KBM-7 (cell line): ENCODE data around the gene TMEM40.

Experiments
- DNase-seq: peaks from one replicate; pipeline ENCODE4 v3.0.0-alpha.2; 2015
- in situ Hi-C: fragments of 300-500 bp; cut with MboI; formaldehyde crosslinking; loops from 2 replicates; pipeline ENCODE4 v1.14.3; 2020; ENCODE audit warnings: low sequenced_read_pairs, low pct_unique_long_range_greater_than_20kb, mixed read lengths

Gene TMEM40

GRCh38 chr3:12753275-12754028, 5.6 kb downstream of the TMEM40 start:
- no peak for DNase-seq
- in situ Hi-C loops: no loop called here

- in situ Hi-C loops: no loop called here
- no peak for DNase-seq
Observed at GRCh38 chr3:12752809-12753208, 6.2 kb downstream of the TMEM40 start.

GRCh38 chr3:12752102-12752501, 7.0 kb downstream of the TMEM40 start:
- in situ Hi-C loops: no loop called here
- no peak for DNase-seq

- no peak for DNase-seq
- in situ Hi-C loops: no loop called here
Observed at GRCh38 chr3:12751571-12751970, 7.5 kb downstream of the TMEM40 start.

GRCh38 chr3:12750658-12751071, 8.4 kb downstream of the TMEM40 start:
- in situ Hi-C loops: no loop called here
- no peak for DNase-seq

- in situ Hi-C loops: no loop called here
- no peak for DNase-seq
Observed at GRCh38 chr3:12750223-12750622, 8.8 kb downstream of the TMEM40 start.

GRCh38 chr3:12748477-12748876, 10.6 kb downstream of the TMEM40 start:
- DNase-seq: no peak
- in situ Hi-C loops: no loop called here

- no peak for DNase-seq
- in situ Hi-C loops: no loop called here
Observed at GRCh38 chr3:12746419-12746818, 12.6 kb downstream of the TMEM40 start.

- DNase-seq: no peak
- in situ Hi-C loops: no loop called here
Observed at GRCh38 chr3:12744326-12744725, 14.7 kb downstream of the TMEM40 start.

- in situ Hi-C loops: no loop called here
- no peak for DNase-seq
Observed at GRCh38 chr3:12743583-12743982, 15.5 kb downstream of the TMEM40 start.

- in situ Hi-C loops: no loop called here
- no peak for DNase-seq
Observed at GRCh38 chr3:12742330-12743107, 16.5 kb downstream of the TMEM40 start.

GRCh38 chr3:12741209-12741608, 17.9 kb downstream of the TMEM40 start:
- no peak for DNase-seq
- in situ Hi-C loops: no loop called here

- in situ Hi-C loops: no loop called here
- no peak for DNase-seq
Observed at GRCh38 chr3:12737833-12738232, 21.2 kb downstream of the TMEM40 start.

GRCh38 chr3:12737319-12737718, 21.7 kb downstream of the TMEM40 start:
- no peak for DNase-seq
- in situ Hi-C loops: no loop called here

- DNase-seq: no peak
- in situ Hi-C loops: no loop called here
Observed at GRCh38 chr3:12734960-12735359, 24.1 kb downstream of the TMEM40 start.

- DNase-seq: no peak
- in situ Hi-C loops: no loop called here
Observed at GRCh38 chr3:12733566-12733965, 25.5 kb downstream of the TMEM40 start.

- DNase-seq: no peak
- in situ Hi-C loops: no loop called here
Observed at GRCh38 chr3:12730506-12731242, 28.4 kb downstream of the TMEM40 start.

- no peak for DNase-seq
- in situ Hi-C loops: no loop called here
Observed at GRCh38 chr3:12729051-12729651, 29.9 kb downstream of the TMEM40 start.

GRCh38 chr3:12727937-12728336, 31.1 kb downstream of the TMEM40 start:
- no peak for DNase-seq
- in situ Hi-C loops: no loop called here

- in situ Hi-C loops: no loop called here
- no peak for DNase-seq
Observed at GRCh38 chr3:12727481-12727880, 31.6 kb downstream of the TMEM40 start.
